Fibroblast of skin of right quadriceps (primary cell): ENCODE data around the gene IFNK.
A peak's percentile ranks its signal among the peaks of the same experiment; 100 is the strongest.

ENCODE experiments used
- DNase-seq: peaks from one replicate; pipeline ENCODE4 v3.0.0-alpha.2; 2013

IFNK gene

GRCh38 chr9:27514551-27514950, 9.5 kb upstream of the IFNK start:
- DNase-seq = no peak

- DNase-seq = no peak
Observed at GRCh38 chr9:27518006-27518405, 6.1 kb upstream of the IFNK start.

GRCh38 chr9:27518809-27519208, 5.3 kb upstream of the IFNK start:
- DNase-seq = no peak

GRCh38 chr9:27519466-27520465, 4.3 kb upstream of the IFNK start:
- DNase-seq = no peak

- no peak for DNase-seq
Observed at GRCh38 chr9:27520986-27521385, 3.1 kb upstream of the IFNK start.

- no peak for DNase-seq
Observed at GRCh38 chr9:27523141-27523540, 949 bp upstream of the IFNK start.

GRCh38 chr9:27527702-27528075, 3.6 kb downstream of the IFNK start:
- DNase-seq = no peak

- DNase-seq = peak; percentile 34
Observed at GRCh38 chr9:27528076-27528885, 4.2 kb downstream of the IFNK start.

- DNase-seq = no peak
Observed at GRCh38 chr9:27528886-27529315, 4.8 kb downstream of the IFNK start.

GRCh38 chr9:27529316-27530278, 5.5 kb downstream of the IFNK start, which contains the start of gene MOB3B:
Gene MOB3B, minus strand, starts transcription at chr9:27529814. Its CDS starts 74,264 bp downstream, at chr9:27455550.
- peak; percentile 63 for DNase-seq

GRCh38 chr9:27530915-27531755, 7.0 kb downstream of the IFNK start:
- no peak for DNase-seq

- DNase-seq = no peak
Observed at GRCh38 chr9:27532046-27532445, 8.0 kb downstream of the IFNK start.

- no peak for DNase-seq
Observed at GRCh38 chr9:27533311-27533710, 9.2 kb downstream of the IFNK start.

- no peak for DNase-seq
Observed at GRCh38 chr9:27534131-27534530, 10.0 kb downstream of the IFNK start.

GRCh38 chr9:27534658-27535209, 10.6 kb downstream of the IFNK start:
- DNase-seq = no peak

- no peak for DNase-seq
Observed at GRCh38 chr9:27535701-27536118, 11.6 kb downstream of the IFNK start.

GRCh38 chr9:27536168-27536567, 12.1 kb downstream of the IFNK start:
- no peak for DNase-seq

- DNase-seq = no peak
Observed at GRCh38 chr9:27537027-27537435, 12.9 kb downstream of the IFNK start.

GRCh38 chr9:27537756-27538155, 13.7 kb downstream of the IFNK start:
- DNase-seq = no peak

GRCh38 chr9:27538647-27539046, 14.6 kb downstream of the IFNK start:
- no peak for DNase-seq
